Measurements from ENCODE around the gene CFAP97D2. TPM values are rescaled to one million over a fixed set of nuclear protein-coding genes. Genes with fewer than 3 reads are reported as not detected.

CFAP97D2 gene
- total RNA-seq, 1 experiment from 2014 or later, result not detected

- TF ChIP-seq PREB (CRISPR knock-in tag; IDR thresholded peaks at IDR 0.05; ENCODE audit: borderline replicate concordance) (no peak), NFATC4 (CRISPR knock-in tag; IDR thresholded peaks at IDR 0.05) (no peak), IRF2 (CRISPR knock-in tag; IDR thresholded peaks at IDR 0.05; ENCODE audit: borderline replicate concordance, low read depth) (no peak), MAX (CRISPR knock-in tag; IDR thresholded peaks at IDR 0.05) (no peak)
Observed at GRCh38 chr13:114219392-114219791, 40.3 kb downstream of the CFAP97D2 start (continued).

- POLR2A ChIA-PET, result interaction anchor here (0.6 kb wide), 1 partner anchor 207 kb away, joined by 5 read pairs; no protein-coding TSS in a partner anchor
- Mint-ChIP-seq H3K9me3 (no peaks in the 10 kb centered on the region), H3K4me3 (no peak overlapping the region), H3K36me3 (no peaks in the 10 kb centered on the region), H3K27me3 (ENCODE audit: low read depth) (no peaks in the 10 kb centered on the region), H3K27ac (no peak overlapping the region), H3K4me1 (peaks cover 26% of the 10 kb centered on the region)
- ATAC-seq, result no peak
- CTCF ChIA-PET, result interaction anchor here (1.0 kb wide), 1 partner anchor 110 kb away, joined by 3 read pairs; no protein-coding TSS in a partner anchor
- TF ChIP-seq TEAD1 (CRISPR knock-in tag; IDR thresholded peaks at IDR 0.05) (no peak), PREB (CRISPR knock-in tag; IDR thresholded peaks at IDR 0.05; ENCODE audit: borderline replicate concordance) (no peak), GABPB1 (CRISPR knock-in tag; IDR thresholded peaks at IDR 0.05) (no peak), TP53 (CRISPR knock-in tag; IDR thresholded peaks at IDR 0.05) (no peak)
- DNase-seq (ENCODE audit: low spot score), result no peak
Observed at GRCh38 chr13:114222461-114222968, 43.5 kb downstream of the CFAP97D2 start.

- Mint-ChIP-seq H3K4me1 (peaks cover 43% of the 10 kb centered on the region), H3K4me3 (no peak overlapping the region), H3K9me3 (no peaks in the 10 kb centered on the region), H3K27ac (no peak overlapping the region), H3K27me3 (ENCODE audit: low read depth) (no peaks in the 10 kb centered on the region), H3K36me3 (no peaks in the 10 kb centered on the region)
- ATAC-seq (no peak), DNase-seq (ENCODE audit: low spot score) (no peak)
- CTCF ChIA-PET, result interaction anchor here (0.6 kb wide), 1 partner anchor 376 kb away, joined by 3 read pairs; no protein-coding TSS in a partner anchor
- TF ChIP-seq ZBTB43 (CRISPR knock-in tag; IDR thresholded peaks at IDR 0.05), result no peak
- TF ChIP-seq GTF2I (CRISPR knock-in tag; conservative IDR thresholded peaks at IDR 0.05), result no peak
- TF ChIP-seq TEAD4 (CRISPR knock-in tag; IDR thresholded peaks at IDR 0.05), result no peak
- no peak for TF ChIP-seq PREB (CRISPR knock-in tag; IDR thresholded peaks at IDR 0.05; ENCODE audit: borderline replicate concordance)
- no peak for TF ChIP-seq ATF1 (CRISPR knock-in tag; IDR thresholded peaks at IDR 0.05)
- TF ChIP-seq MLX (CRISPR knock-in tag; IDR thresholded peaks at IDR 0.05), result no peak
- TF ChIP-seq SOX15 (CRISPR knock-in tag; IDR thresholded peaks at IDR 0.05), result no peak
- no peak for TF ChIP-seq SMAD3 (CRISPR knock-in tag; IDR thresholded peaks at IDR 0.05; ENCODE audit: borderline replicate concordance)
- TF ChIP-seq E2F5 (CRISPR knock-in tag; IDR thresholded peaks at IDR 0.05), result no peak
- no peak for TF ChIP-seq ZBTB21 (CRISPR knock-in tag; IDR thresholded peaks at IDR 0.05; ENCODE audit: borderline replicate concordance)
- no peak for TF ChIP-seq TP53 (CRISPR knock-in tag; IDR thresholded peaks at IDR 0.05)
- no peak for TF ChIP-seq ZNF263 (CRISPR knock-in tag; IDR thresholded peaks at IDR 0.05; ENCODE audit: low read depth)
- no peak for TF ChIP-seq CREB1 (CRISPR knock-in tag; IDR thresholded peaks at IDR 0.05)
- TF ChIP-seq ZMAT4 (CRISPR knock-in tag; IDR thresholded peaks at IDR 0.05), result no peak
- no peak for TF ChIP-seq ATF6 (CRISPR knock-in tag; IDR thresholded peaks at IDR 0.05)
- no peak for TF ChIP-seq KAT7 (CRISPR knock-in tag; IDR thresholded peaks at IDR 0.05; ENCODE audit: borderline replicate concordance)
- TF ChIP-seq JAZF1 (CRISPR knock-in tag; IDR thresholded peaks at IDR 0.05), result no peak
- POLR2A ChIA-PET, result no interaction called here
Observed at GRCh38 chr13:114224201-114224600, 45.1 kb downstream of the CFAP97D2 start.

All from WTC11 (cell line).